HCT116 (cell line): Measurements from ENCODE around the gene CCDC83. TPM values are rescaled to one million over a fixed set of nuclear protein-coding genes. Genes with fewer than 3 reads are reported as not detected.
"Not testable (repeated sequence)": the region's sequence is repeated elsewhere in the genome, so short reads cannot be mapped to it uniquely, and the experiment has no call there.

Experiments
- ATAC-seq: fragments of 200-7000 bp; cut with Tn5 transposase; 2 replicates; pipeline ENCODE4 v1.9.1; 2020; ENCODE audit warnings: mild to moderate bottlenecking, moderate library complexity
- BruUV-seq: library from RNA; stranded (reverse); fragments of 400-500 nt; replicated peaks from 2 replicates; lab custom pipeline; 2021; lab: Mats Ljungman, UMichigan
- CTCF ChIA-PET: fragments of 300-600 bp; sonication (Branson Sonifier 250); formaldehyde crosslinking; loops from one replicate; lab custom pipeline; 2021; ENCODE audit warnings: antibody characterized with exemption; lab: Charles Lee
- POLR2A ChIA-PET: fragments of 300-600, 350-600 bp; sonication (Branson Sonifier 250); formaldehyde crosslinking; loops from one replicate; lab custom pipeline; 2021; ENCODE audit warnings: antibody characterized with exemption; lab: Charles Lee
- RAD21 ChIA-PET, 2 experiments: fragments of 300-600 bp; sonication (Branson Sonifier 250); formaldehyde crosslinking; loops; one replicate each; lab custom pipeline; 2023; ENCODE audit warnings: low total read pairs in 2 of 2; ENCODE audit not compliant: uncharacterized antibody in 2 of 2, unreplicated experiment in 2 of 2, low non-redundant PET in 1 of 2; lab: Charles Lee
- DNase-seq: peaks from one replicate; pipeline ENCODE4 v3.0.0-alpha.2; 2010; ENCODE audit warnings: low read depth, low spot score
- H2AFZ ChIP-seq: fragments of 200-600 bp; shearing (Covaris generic), sonication (generic); 2 replicates; pipeline ENCODE4 v1.6.1; 2017; ENCODE audit warnings: low read depth, mixed run types, mixed read lengths, antibody characterized with exemption, low read length; ENCODE audit not compliant: poor library complexity, severe bottlenecking
- H3K27ac ChIP-seq: 2 replicates; pipeline ENCODE4 v1.5.1; 2012; ENCODE audit warnings: low read depth, low read length
- H3K27me3 ChIP-seq: fragments of 200-600 bp; sonication (generic); 2 replicates; pipeline ENCODE4 v1.6.1; 2016; ENCODE audit warnings: mixed run types, low read length, mixed read lengths; ENCODE audit not compliant: insufficient read depth
- H3K36me3 ChIP-seq, 2 experiments: fragments of 200-500 bp in 1 of 2; fragments of 200-600 bp in 1 of 2; sonication (Bioruptor generic) in 1 of 2; sonication (generic) in 1 of 2; 2 replicates each; pipeline versions ENCODE4 v1.5.1 to v1.6.1; 2014 to 2016; ENCODE audit warnings: low read length in 2 of 2, inconsistent platforms in 1 of 2, mixed read lengths in 1 of 2, mixed run types in 1 of 2; ENCODE audit not compliant: insufficient read depth in 2 of 2, control insufficient read depth in 1 of 2
- H3K4me1 ChIP-seq, 2 experiments: fragments of 200-600 bp in 1 of 2; sonication (generic) in 1 of 2; 2 replicates each; pipeline versions ENCODE4 v1.5.1 to v1.6.1; 2012 to 2017; ENCODE audit warnings: low read length in 2 of 2, inconsistent platforms in 1 of 2, mild to moderate bottlenecking in 1 of 2, mixed read lengths in 1 of 2, mixed run types in 1 of 2, moderate library complexity in 1 of 2; ENCODE audit not compliant: insufficient read depth in 2 of 2, control insufficient read depth in 1 of 2
- H3K4me2 ChIP-seq: fragments of 200-600 bp; sonication (generic); 2 replicates; pipeline ENCODE4 v1.6.1; 2017; ENCODE audit warnings: mixed run types, low read length, mixed read lengths
- H3K4me3 ChIP-seq, 2 experiments: fragments of 200-600 bp in 1 of 2; sonication (generic) in 1 of 2; replicated peaks in 1 of 2; 2 replicates each; pipeline ENCODE4 v1.5.1; 2011 to 2016; ENCODE audit warnings: low read length in 2 of 2, control low read depth in 1 of 2, low read depth in 1 of 2, mild to moderate bottlenecking in 1 of 2, mixed read lengths in 1 of 2, mixed run types in 1 of 2
- H3K79me2 ChIP-seq: fragments of 200-600 bp; sonication (generic); 2 replicates; pipeline ENCODE4 v1.6.1; 2017; ENCODE audit warnings: mild to moderate bottlenecking, mixed run types, low read length, moderate library complexity, mixed read lengths; ENCODE audit not compliant: insufficient read depth
- H3K9ac ChIP-seq: fragments of 200-600 bp; sonication (generic); 2 replicates; pipeline ENCODE4 v1.6.1; 2016; ENCODE audit warnings: low read length, mixed read lengths
- H3K9me2 ChIP-seq: fragments of 200-600 bp; sonication (generic), shearing (Covaris generic); 2 replicates; pipeline ENCODE4 v1.6.1; 2017; ENCODE audit warnings: mixed run types, mild to moderate bottlenecking, moderate library complexity; ENCODE audit not compliant: insufficient read depth
- H3K9me3 ChIP-seq, 2 experiments: fragments of 200-500 bp in 1 of 2; fragments of 200-600 bp in 1 of 2; sonication (Bioruptor generic) in 1 of 2; sonication (generic) in 1 of 2; 2 replicates each; pipeline ENCODE4 v1.6.1; 2014 to 2017; ENCODE audit warnings: low read length in 2 of 2, mixed read lengths in 2 of 2, inconsistent platforms in 1 of 2, low read depth in 1 of 2, mild to moderate bottlenecking in 1 of 2, mixed run types in 1 of 2, moderate library complexity in 1 of 2; ENCODE audit not compliant: control insufficient read depth in 1 of 2, insufficient read depth in 1 of 2
- H4K20me1 ChIP-seq: fragments of 200-600 bp; sonication (generic), shearing (Covaris generic); 2 replicates; pipeline ENCODE4 v1.6.1; 2017; ENCODE audit warnings: mixed run types, mild to moderate bottlenecking, moderate library complexity; ENCODE audit not compliant: insufficient read depth
- ZBTB33 ChIP-seq: IDR thresholded peaks from 2 replicates; pipeline ENCODE4 v1.6.1; 2011; ENCODE audit warnings: mild to moderate bottlenecking, low read length, moderate library complexity; ENCODE audit not compliant: insufficient replicate concordance; ENCODE audit errors: extremely low read depth
- ZFX ChIP-seq: fragments of 450-650 bp; IDR thresholded peaks from 2 replicates; pipeline ENCODE4 v1.6.1; 2017
- intact Hi-C: fragments of 100-400 bp; cut with micrococcal nuclease; formaldehyde crosslinking; loops from 2 replicates; pipeline ENCODE4 v1.10.0; 2022
- total RNA-seq: library from RNA; stranded (reverse); gene quantifications from one replicate; pipeline ENCODE4 v1.2.1, GENCODE V29; 2021; ENCODE audit not compliant: unreplicated experiment
- TF ChIP-seq, protein P1 (sequence below): IDR thresholded peaks from 2 replicates; pipeline ENCODE4 v1.6.1; 2012

CCDC83 gene
- total RNA-seq, 1 experiment from 2014 or later = not detected

DNA sequence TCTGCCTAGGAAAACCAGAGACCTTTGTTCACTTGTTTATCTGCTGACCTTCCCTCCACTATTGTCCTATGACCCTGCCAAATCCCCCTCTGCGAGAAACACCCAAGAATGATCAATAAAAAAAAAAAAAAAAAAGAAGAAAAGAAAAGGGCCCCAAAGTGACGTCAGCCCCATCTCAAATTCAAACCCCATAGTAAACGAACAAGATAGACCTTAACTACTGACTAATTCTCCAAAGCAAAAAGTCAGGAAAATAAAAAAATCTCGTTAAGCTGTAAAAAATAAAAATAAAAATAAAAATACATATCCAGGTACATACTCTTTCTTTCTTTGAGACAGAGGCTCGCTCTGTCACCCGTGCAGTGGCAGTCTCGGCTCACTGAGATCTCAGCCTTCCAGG lies 1.6 kb upstream of the CCDC83 start:
- H3K27me3 ChIP-seq, H3K9me2 ChIP-seq, H4K20me1 ChIP-seq, RAD21 ChIA-PET, H2AFZ ChIP-seq, H3K4me2 ChIP-seq, H3K9ac ChIP-seq, H3K9me3 ChIP-seq, BruUV-seq, H3K36me3 ChIP-seq, ATAC-seq, DNase-seq, H3K79me2 ChIP-seq, H3K27ac ChIP-seq, H3K4me3 ChIP-seq: not testable (repeated sequence)
- H3K4me1 ChIP-seq = peaks cover 2 to 14% of the 10 kb centered on the region in 2 experiments; a peak in 3 of 4 replicates
- POLR2A ChIA-PET = interaction anchor here (1.7 kb wide), 1 partner anchor 9 kb away, joined by 3 read pairs; no protein-coding TSS in a partner anchor
- CTCF ChIA-PET = interaction anchor here (0.9 kb wide), 1 partner anchor 340 kb away, joined by 3 read pairs; no protein-coding TSS in a partner anchor
- intact Hi-C loops = loop anchor here (10.0 kb wide), 3 partner anchors 561 to 751 kb away; no protein-coding TSS in a partner anchor

GRCh38 chr11:85854212-85854556 lies 999 bp upstream of the CCDC83 start:
- no peak for ATAC-seq
- ChIA-PET CTCF (interaction anchor here (0.7 to 2.2 kb wide), 11 partner anchors 12 to 754 kb away, joined by 3 to 23 read pairs (median 4); partner anchors contain the start of gene TMEM126A), RAD21 (interaction anchor here (0.6 to 0.9 kb wide), 6 partner anchors 10 to 380 kb away, joined by 3 to 6 read pairs (median 4); no protein-coding TSS in a partner anchor), POLR2A (interaction anchor here (0.7 kb wide), 1 partner anchor 76 kb away, joined by 5 read pairs; no protein-coding TSS in a partner anchor)
- Histone ChIP-seq H3K4me3 (peak overlapping the region in 1 of 2 experiments; percentile 50; a peak in 3 of 4 replicates), H3K4me2 (peak overlapping the region; percentile 84), H3K36me3 (no peaks in the 10 kb centered on the region), H3K27ac (no peak overlapping the region), H3K9me3 (no peaks in the 10 kb centered on the region), H3K79me2 (no peaks in the 10 kb centered on the region), H2AFZ (peak overlapping the region; percentile 96), H3K27me3 (no peaks in the 10 kb centered on the region), H3K9me2 (no peaks in the 10 kb centered on the region; the same call in 1 of the 2 replicates), H4K20me1 (no peaks in the 10 kb centered on the region), H3K4me1 (peaks cover 2 to 14% of the 10 kb centered on the region in 2 experiments; a peak in 3 of 4 replicates), H3K9ac (peak overlapping the region; percentile 37; the same call in 1 of the 2 replicates)
- TF ChIP-seq, protein P1, sequence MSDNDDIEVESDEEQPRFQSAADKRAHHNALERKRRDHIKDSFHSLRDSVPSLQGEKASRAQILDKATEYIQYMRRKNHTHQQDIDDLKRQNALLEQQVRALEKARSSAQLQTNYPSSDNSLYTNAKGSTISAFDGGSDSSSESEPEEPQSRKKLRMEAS = no peak
- no peak for TF ChIP-seq ZFX
- no peak for TF ChIP-seq ZBTB33
- BruUV-seq = TSS peak; percentile 60
- no peak for DNase-seq
- intact Hi-C loops = loop anchor here (1.0 to 10.0 kb wide), 6 partner anchors 189 to 751 kb away; no protein-coding TSS in a partner anchor
